GM18498 (cell line): ENCODE results near the gene NXNL2.

Experiments
- ATAC-seq: cut with Tn5 transposase; IDR thresholded peaks from one replicate; pipeline ENCODE4 v1.9.1; 2021; ENCODE audit warnings: mild to moderate bottlenecking, moderate library complexity; ENCODE audit not compliant: unreplicated experiment

The NXNL2 gene

DNA sequence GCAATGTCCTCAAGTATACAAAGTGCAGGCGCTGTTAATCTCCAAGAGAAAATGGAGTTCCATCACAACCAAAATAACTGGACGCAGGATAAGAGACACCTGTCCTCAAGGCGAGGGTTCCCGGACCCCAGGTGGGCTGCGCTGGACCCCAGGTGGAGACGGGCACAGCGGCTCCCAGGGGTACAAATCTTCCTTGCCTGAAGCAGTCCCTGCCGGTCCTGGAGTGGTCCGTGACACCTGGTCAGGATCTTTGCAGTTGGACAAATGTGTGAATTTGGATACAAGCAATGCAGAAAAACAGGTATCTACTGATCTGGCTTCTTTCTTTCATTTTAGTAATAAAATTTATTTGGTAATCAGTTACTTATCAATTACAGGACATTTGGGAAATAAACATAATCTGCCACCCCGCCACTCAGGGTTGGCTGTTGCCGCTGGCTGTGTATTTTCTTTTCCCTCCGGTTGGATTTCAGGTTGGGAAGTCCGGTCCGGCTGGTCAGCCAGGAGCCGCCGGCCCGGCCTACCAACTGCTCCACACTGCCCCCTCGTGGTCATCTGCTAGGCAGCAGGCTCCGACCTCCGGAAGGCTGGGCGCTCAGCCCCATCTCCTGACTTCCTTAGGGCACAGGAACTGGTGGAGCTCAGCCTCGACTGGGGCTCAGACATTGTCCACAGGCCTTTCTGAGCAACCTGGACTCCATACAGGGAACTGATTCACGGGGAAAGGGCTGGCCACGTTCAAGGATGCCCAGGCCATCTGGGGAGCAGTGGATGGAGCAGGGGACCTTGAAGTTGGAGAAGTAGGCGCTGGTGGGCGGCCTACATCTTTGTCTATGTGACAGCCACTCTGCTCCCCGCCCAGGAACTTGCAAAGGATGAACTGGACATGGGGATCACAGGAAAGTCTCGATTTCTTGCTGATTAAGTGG, 43.4 kb downstream of the NXNL2 start:
- peak; percentile 94 for ATAC-seq

DNA sequence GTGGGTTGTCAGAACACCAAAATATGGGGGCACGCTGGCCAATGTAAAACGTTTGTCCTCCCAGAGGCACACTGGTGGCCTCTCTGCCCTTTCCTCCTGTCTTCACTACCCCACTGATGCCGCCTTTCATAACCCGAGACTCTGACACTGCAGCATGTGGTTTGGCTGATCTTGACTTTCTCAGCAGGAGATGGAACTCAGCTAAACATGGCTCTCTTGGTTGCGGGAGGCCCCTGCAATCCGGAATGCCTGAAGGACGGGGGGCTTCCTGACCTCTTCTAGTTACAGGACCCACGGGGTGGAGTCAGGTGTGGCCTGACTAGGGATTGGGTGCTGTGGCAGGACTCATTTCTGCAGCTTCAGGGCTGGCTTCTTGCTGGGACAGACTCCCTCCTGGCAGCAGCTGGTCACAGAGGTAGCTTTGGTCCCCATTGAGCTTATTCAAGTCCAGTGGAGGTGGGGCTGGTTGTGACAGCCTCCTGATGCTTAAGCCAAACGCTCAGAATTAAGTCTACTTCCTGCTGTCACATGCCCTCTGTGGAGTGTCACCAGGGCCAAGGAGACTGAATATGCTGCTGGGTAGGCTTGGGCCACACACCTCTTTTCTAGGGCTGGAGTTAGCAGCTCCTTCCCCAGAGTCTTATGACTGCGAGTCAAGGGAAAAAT, 44.2 kb downstream of the NXNL2 start:
- no peak for ATAC-seq

DNA sequence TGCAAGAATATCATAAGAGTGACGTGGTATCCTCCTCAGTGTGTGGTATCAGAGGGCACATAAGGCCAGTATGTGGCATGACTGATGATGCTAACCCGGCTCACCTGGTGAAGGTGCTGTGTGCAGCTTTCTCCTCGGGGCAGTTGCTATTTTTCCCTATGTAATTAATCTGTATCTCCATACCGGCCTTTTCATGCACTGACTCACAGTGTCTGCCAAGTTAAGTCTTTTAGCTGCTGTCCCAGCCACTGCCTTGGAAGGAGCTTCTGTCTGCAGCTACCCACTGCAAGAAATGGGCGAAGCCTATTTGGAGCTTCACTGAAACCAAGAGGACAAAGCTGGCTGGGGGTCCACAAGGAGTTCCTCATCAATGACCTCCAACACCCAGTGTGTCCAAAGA, 46.0 kb downstream of the NXNL2 start:
- no peak for ATAC-seq

DNA sequence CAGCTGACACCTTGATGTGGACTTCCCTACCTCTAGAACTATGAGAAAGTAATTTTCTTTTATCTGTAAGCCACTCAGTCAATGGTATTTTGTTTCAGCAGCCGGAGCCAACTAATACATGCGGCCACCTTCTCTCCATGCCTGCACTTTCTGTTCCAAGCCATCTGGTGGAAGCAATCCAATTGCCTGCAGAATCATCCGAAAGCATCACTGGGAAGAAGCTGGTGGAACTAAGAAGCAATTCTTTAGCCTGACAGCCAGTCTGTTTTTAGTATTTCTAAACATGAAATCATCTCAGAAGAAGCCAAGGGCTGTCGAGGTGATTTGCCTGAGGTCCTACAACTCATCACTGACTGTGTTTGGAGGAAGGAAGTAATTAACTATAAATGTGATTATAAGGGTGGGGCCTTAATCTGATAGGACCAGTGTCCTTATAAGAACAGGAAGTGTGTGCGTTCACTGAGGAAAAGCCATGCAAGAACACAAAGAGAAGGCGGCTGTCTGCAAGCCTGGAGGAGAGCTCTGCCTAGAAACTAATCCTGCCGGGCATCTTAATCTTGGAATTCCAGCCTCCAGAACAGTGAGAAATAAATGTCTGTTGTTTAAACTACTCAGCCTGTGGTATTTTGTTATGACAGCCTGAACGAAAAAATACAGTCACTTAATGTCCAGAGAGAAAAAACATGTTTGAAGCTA, 49.1 kb downstream of the NXNL2 start:
- no peak for ATAC-seq

DNA sequence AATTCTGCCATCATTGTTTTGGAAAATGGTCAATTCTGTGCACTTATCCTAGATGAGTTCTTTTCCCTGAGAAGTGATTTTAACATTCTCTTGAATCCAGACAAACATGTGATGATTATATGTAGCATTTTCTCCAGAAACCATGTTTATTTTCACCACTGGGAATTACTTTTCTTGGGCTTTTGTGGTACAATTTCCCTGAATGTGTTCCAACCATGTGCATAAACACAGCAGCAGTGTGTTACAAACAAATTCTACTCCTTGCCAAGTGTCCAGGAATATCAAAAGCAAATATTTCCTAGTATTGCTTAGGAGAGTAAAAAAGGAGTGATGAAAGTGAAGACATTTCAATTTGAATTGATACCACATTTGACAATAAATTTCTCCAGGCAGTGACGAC, 50.4 kb downstream of the NXNL2 start:
- ATAC-seq = no peak

DNA sequence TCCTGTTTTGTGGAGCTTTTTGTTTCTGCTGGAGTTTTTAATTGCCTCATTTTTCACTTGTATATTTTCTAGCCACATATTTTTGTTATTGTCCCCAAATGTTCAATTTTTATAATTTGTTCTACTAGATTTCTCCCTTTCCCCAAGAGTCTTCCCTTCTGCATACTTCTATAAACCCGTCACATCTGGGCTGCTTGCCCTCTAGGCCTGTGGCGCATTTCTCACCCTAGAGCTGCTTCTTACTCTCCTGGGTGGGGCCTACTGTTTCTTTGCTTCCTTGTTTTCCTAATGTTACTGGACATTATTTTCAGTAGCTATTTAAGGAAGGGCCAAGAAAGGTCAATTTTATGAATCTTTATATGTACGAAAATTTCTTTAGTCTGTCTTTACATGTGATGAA, 51.5 kb downstream of the NXNL2 start:
- ATAC-seq = no peak

DNA sequence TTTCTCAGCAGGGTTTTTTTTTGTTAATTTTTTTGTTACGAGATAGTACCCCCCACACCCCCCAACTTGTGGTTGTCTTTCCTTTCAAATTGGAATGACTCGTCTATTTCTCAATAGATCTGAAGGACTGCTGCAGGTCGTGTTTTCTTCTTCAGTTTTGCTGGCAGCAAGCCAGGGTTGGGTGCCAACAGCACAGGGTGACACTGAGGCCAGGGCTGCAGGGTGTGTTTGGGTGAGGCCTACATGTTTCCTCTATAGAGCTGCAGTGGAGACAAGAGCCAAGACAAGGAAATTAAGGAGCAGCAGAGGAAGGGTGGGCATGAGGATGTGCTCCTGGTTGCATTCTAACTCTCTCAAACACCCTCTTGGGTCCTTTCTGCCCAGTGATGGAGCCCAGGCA, 52.2 kb downstream of the NXNL2 start:
- ATAC-seq = no peak

DNA sequence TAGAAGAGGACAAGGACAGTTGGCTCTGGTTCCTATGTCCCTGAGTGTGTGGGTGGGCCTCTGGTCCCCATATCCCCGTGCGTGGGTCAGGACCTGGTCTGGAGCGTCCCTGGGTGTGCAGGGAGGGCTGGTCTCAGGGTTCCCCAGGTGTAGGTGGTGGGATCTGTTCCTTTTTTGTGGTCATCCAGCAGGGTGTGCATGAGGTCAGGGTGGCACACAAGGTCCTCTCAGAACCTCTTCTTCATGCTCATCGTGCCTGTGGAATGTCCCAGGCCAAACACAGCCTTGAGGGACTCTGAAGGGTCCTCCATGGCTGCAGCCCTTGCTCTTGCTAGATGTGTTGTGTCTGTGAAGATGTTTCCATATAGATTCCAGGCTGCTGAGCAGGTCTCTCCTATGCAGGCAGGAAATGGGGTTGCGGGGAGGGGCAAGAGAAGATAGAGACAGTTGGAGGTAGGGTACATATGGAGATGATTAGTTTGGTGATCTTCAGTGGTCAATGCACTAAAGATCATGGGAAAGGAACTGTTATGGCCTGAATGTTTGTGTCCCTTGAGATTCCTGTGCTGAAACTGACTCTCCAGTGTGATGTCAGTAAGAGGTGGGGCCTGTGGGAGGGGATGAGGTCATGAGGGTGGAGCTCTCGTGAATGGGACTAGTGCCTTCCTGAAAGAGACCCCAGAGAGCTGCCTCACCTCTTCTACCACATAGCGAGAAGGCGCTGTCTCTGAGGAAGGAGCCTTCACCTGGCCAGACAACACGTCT, 53.1 kb downstream of the NXNL2 start:
- ATAC-seq = no peak

DNA sequence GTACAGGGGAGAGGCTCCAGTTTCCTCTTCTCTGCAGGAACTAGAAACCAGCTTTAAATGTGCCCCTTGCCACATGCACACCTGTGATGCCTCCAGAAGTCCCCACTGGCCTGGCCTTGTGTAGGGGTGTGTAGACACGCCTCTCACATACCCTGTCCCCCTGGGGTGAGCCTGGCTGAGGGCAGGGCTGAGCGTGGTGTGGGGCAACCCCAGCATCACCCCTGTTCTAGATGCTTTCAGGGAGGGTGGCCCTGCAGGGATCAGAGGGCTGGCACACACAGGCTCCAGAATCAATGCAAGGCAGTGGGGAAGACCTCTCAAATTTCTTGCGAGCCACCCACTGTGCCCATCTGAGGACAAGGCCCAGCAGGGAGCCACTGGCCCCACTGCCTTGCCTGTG, 54.7 kb downstream of the NXNL2 start:
- no peak for ATAC-seq

DNA sequence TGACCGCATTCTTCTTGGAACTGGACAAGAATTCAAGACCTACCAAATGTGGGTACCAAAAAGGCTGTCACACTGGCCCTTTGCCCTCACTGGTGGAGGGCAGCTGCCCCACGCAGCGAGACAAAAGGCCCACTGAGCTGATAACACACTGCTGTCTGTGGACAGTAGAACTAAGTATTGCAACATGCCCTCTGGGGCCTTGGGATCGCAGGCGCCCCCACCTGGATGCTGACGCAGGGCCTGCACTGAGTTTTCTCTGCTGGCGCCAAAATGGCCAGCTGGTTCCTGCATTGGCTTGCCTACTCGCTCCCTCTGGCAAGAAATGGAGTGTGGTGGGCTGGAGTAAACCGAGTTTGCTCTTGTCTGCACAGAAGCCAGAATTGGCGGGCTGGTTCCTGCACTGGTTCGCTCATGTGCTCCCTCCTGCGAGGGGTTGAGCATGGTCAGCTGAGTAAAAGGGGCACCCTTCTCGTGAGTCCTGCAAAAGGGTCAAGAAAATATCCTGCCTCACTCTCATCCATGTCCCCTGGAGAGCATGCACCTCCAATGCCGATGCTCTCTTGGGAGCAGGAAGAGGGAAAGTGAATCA, 55.7 kb downstream of the NXNL2 start:
- no peak for ATAC-seq

DNA sequence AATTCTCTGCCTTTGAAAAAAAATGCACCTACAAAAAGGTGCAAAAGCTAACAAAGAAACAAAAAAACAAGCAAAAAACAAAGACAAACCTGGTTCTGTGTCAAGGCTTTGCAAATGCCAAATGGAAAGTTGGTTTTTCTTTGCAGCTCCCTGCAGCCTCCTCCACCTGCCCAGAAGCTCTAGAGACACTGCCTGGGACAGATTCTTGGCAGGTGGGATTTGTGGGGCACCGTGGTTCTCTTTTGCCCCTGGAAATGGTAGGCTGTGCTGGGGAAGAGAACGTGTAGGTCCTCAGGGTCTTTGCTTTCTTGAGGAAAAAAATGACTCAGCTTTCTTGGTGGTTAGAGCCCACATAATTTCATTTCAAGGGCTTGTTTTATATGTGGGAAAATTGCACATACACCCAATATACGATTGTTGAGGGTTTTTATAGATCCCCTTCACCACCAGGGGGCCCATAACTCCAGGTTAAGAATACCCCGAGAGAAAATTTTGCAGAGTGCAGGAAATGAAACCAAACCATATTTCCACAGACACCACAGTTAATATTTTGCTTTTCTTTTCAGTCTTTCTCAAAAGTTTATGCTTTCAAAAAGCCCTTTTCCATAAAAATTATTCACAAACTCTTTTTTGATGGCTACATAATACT, 58.7 kb downstream of the NXNL2 start:
- ATAC-seq = peak; percentile 84
